Measurements from ENCODE around the gene SPOUT1.

DNA sequence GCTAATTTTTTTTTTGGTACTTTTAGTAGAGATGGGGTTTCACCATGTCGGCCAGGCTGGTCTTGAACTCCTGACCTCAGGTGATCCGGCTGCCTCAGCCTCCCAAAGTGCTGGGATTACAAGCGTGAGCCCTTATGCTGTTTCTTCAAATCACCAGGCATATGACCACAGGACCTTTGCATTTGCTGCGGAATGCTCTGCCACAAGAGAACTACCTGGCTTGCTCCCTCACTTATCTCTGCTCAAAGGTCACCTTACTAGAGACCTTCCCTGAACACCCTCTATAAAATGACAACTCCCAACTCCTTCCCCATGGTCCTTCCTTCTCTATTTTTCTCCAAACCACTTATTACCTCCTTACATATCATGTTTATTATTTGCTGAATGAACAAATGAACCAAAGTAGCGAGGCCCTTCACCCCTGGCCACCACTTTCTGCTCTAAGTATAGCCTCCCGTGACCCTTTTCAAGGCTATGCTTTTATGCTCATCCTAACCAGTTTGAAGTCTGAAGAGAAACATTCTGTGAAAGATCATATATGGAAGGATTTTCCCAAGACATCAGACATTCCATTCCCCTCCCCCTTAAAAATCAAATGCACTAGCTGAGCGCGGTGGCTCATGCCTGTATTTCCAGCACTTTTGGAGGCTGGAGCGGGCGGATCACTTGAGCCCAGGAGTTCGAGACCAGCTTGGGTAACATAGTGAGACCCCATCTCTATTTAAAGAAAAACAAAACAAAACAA, 59.1 kb downstream of the SPOUT1 start:
- TF ChIP-seq, protein P1, sequence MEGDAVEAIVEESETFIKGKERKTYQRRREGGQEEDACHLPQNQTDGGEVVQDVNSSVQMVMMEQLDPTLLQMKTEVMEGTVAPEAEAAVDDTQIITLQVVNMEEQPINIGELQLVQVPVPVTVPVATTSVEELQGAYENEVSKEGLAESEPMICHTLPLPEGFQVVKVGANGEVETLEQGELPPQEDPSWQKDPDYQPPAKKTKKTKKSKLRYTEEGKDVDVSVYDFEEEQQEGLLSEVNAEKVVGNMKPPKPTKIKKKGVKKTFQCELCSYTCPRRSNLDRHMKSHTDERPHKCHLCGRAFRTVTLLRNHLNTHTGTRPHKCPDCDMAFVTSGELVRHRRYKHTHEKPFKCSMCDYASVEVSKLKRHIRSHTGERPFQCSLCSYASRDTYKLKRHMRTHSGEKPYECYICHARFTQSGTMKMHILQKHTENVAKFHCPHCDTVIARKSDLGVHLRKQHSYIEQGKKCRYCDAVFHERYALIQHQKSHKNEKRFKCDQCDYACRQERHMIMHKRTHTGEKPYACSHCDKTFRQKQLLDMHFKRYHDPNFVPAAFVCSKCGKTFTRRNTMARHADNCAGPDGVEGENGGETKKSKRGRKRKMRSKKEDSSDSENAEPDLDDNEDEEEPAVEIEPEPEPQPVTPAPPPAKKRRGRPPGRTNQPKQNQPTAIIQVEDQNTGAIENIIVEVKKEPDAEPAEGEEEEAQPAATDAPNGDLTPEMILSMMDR (IDR thresholded peaks at IDR 0.05) = no peak
- TF ChIP-seq POLR2AphosphoS5 (IDR thresholded peaks at IDR 0.05; ENCODE audit: insufficient read depth in 1 of 2, low read depth in 1 of 2) = no peak
